UCSD-AML1 (cell line): Measurements from ENCODE around the gene AP4M1.
"Not testable (repeated sequence)": the region's sequence is repeated elsewhere in the genome, so short reads cannot be mapped to it uniquely, and the experiment has no call there.

ENCODE experiments used
- DNase-seq: peaks from one replicate; lab custom pipeline; 2025; ENCODE audit not compliant: unreplicated experiment; lab: John Stamatoyannopoulos, UW

AP4M1 gene

DNA sequence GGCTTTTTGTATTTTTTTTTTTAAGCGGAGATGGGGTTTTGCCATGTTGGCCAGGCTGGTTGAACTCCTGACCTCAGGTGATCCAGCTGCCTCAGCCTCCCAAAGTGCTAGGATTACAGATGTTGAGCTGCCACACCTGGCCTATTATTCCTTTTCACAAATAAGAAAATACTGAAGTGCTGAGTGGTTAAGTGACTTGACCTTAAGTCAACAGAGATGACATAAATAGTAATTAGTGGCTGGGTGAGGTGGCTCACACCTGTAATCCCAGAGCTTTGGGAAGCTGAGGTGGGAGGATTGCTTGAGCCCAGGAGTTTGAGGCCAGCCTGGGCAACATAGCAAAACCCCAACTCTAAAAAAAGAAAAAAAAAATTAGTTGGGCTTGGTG, 28.8 kb downstream of the AP4M1 start:
- not testable (repeated sequence) for DNase-seq

DNA sequence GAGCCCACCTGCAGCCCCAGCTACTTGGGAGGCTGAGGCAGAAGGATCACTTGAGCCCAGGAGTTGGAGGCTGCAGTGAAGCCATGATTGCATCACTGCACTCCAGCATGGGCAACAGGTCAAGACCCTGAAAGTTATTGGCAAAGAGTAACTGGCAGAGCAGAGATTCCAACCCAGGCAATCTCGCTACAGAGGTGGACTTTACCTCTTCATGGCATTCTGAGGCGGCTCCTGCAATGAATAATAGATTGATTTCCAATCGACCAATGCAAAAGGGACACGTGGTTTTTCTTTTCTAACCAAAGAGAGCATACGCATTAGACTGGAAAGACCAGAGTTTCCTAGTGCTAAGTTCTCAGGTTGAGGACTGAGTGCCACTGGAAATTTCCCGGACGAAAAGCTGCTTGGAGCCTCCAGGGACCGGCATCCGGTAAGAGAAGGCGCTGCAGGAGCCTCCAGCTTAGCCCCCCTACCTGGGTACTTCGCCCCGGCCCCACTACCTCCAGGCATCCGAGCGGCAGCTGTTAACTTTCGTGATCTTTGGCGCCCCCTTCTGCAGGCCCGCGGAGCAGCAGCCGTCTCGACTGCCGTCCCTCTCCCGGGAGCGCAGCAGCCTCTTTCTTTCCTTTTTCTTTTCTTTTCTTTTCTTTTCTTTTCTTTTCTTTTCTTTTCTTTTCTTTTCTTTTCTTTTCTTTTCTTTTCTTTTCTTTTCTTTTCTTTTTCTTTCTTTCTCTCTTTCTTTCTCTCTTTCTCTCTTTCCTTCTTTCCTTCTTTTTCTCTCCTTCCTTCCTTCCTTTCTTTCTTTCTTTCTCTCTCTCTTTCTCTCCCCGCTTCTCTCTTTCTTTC, 29.4 kb downstream of the AP4M1 start:
- DNase-seq: peak; percentile 64

- DNase-seq: no peak
Measured at GRCh38 chr7:100132126-100132525, 30.7 kb downstream of the AP4M1 start.

GRCh38 chr7:100132697-100133151, 31.3 kb downstream of the AP4M1 start:
- DNase-seq: peak; percentile 28

- DNase-seq: no peak
Measured at GRCh38 chr7:100137851-100138760, 36.7 kb downstream of the AP4M1 start.

DNA sequence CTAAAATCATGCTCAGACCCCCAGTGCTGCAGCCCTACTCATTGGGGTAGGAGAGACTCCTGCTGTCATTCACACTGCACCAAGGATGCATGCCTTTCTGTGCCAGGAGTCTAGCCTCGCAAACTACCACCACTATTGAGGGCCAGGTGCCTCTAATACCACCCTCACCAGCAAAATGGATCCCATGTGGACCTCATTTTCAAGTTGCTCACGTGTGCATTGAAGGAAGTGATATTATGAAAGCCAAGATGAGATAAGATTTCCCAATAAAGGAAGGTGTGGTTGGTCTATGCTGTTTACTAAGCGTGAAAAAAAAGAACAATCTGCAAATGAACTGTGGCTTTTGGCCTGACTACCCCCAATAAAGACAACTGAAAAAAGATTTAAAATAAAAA, 40.1 kb downstream of the AP4M1 start:
- no peak for DNase-seq

- no peak for DNase-seq
Measured at GRCh38 chr7:100142461-100142860, 41.0 kb downstream of the AP4M1 start.

DNA sequence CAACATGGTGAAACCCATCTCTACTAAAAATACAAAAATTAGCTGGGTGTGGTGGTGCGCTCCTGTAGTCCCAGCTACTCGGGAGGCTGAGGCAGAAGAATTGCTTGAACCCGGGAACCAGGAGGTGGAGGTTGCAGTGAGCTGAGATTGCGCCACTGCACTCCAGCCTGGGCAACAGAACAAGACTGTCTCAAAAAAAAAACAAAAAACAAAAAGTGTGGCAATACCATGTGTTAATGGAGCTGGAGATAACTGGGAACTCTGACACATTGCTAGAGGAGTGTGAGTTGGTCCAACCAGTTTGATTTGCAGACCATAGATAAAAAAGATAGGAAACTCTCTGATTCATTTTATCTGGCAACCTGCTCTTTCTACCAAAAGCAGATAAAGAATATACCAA, 44.9 kb downstream of the AP4M1 start:
- not testable (repeated sequence) for DNase-seq

- DNase-seq: no peak
Measured at GRCh38 chr7:100147278-100147677, 45.8 kb downstream of the AP4M1 start.

DNA sequence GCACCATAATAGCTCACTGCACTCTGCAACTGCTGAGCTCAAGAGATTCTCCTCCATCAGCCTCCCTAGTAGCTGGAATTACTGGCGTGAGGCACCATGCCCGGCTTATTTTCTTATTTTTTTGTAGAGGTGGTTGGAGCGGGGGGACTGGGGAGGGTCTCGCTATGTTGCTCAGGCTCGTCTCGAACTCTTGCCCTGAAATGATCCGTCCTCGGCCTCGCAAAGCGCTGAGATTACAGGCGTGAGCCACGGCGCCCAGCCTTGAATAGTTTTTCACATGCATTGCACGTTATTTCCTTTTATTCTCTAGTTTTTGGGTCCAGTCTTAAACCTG, 46.7 kb downstream of the AP4M1 start:
- no peak for DNase-seq

GRCh38 chr7:100148559-100149328, 47.3 kb downstream of the AP4M1 start, which contains the start of gene LAMTOR4:
Gene LAMTOR4 (plus strand): TSS chr7:100148918. CDS start chr7:100148973, 55 bp downstream.
- peak; percentile 90 for DNase-seq

DNA sequence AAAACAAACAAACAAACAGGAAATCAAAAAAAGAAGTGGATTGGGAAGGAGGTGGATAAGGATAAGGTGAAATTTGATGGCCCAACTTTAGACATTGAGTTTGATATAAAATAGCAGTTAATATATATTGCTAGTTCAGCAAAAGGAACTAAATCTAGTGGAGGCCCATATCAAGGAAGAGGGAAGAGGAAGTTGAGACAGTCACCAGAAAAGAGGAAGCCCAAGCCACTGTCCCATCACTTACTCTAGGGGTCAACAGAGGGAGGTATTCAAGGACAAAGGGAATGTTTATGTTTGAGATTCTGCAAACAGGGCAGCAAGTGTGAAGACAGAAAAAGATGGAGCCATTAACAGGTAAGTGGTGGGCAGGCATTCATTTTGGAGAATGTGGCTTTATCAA, 51.0 kb downstream of the AP4M1 start:
- no peak for DNase-seq

GRCh38 chr7:100152937-100153666, 51.7 kb downstream of the AP4M1 start:
- no peak for DNase-seq

DNA sequence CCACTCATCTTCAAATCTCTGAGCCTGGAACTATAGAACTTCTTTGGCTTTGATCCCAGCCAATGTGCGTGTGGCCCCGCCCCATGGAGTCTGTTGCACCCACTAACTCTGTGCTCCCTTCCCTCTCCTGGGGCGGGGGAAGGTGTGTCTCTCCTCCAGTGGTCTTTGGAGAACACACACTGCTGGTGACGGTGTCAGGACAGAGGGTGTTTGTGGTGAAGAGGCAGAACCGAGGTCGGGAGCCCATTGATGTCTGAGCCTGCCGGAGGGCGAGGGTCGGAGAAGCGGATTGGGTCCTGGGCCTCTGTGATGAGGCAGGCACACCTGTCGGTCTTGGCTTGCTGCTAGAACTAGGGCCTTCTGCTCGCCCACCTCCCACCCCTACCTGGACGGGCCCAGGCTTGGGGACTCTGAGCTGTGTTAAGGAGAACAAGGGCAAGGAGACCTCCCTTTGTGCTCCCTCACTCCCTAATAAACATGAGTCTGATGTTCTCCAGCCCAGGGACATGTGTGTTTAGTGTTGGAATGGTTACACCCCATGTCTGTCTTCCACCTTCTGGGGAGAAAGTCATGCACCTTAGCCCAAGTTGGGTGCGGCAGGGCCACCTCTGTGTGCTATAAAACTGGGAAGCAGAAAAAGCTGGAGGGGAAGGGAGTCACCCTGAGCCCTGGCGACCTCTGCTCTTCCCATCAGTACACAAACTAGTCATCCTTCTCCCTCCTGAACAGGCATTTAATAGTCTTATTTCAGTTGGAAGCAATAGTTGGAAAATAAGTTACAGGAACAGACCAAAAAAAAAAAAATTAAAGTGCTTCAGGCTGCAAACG, 52.5 kb downstream of the AP4M1 start:
- no peak for DNase-seq

DNA sequence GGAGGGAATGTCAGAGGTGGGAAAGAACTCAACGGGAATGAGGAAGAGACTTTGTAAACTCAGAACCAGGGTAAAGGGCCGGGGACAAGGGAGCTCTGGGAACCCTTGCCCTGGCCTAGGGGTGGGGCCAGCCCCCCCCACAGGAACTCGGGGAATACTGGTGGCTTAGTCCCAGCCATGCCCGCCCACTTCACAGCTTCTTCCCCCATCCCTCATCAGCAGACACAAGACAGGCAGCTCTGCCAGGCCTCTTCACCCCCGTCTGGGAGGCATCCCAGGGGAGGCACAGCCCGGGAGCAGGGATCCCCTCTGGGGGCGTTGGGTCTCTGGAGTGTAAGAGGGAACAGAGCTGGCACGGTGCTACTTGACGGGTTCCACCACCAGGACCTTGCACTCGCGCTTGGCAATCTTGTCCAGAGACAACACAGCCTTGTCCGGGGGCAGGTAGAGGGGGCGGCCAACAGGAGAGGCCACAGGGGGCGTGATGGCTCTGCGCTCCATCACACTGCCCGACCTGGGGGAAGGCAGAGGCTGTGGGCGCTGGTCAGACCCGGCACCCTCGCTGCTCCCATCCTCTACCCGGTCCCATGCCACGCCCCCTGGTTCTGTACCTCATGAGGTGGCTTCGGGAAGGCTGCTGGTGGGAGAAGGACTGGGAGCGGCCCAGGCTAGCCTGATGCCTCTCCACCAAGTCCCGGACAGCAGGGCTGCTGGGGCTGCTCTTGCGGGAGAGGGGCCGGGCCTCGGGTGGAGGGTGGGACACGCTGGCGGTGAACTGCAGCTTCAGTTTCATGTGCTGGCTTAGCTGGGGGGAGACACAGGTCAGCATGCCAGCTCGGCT, 53.4 kb downstream of the AP4M1 start:
- DNase-seq: no peak

DNA sequence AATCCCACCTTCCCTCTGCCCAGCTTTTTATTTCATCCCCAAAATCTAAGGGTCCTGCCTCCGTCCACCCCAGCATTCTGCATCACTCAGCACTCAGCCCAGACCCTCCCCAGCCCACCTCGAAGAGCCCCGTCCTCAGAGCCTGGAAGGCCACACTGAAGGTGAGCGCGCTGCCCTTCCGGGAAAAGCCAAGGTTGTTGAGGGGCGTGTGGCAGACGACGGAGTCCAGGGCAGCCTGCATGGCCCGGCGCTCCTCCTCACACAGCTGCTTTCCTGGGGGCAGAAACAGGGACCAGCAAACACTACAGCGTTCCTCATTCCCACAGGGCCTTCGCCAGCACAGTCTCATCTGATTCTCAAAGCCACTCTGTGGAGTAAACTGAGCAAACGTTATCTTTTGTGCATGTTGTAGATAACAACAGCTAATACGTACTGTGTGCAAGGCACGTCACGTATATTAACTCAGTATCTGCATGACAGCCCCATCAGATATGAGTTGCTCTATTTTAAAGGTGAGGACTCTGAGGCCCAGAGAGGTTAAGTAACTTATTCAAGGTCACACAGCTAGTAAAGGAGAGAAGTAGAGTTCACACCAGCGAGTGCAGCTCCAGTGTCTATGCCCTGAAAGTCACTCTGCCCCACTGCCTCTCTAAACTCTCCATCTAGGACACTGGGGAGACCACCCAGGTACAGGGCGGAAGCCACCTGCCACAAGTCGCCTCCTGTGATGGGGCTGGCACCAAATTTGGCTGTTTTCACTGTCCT, 54.3 kb downstream of the AP4M1 start:
- no peak for DNase-seq

GRCh38 chr7:100156331-100157068, 55.1 kb downstream of the AP4M1 start:
- peak; percentile 11 for DNase-seq

DNA sequence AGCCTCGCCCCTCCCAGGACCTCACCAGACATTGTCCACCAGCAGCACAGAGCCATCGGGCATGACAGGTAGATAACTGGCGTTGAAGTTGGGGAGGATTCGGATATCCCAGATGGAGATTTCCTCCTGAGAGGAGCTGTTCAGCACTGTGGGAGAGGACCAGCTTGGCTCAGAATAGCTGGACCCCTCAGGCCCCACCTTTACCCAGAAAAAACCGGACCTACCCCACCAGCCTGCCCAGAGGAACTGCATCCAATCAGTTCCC, 55.6 kb downstream of the AP4M1 start:
- no peak for DNase-seq
